Fibroblast of the aortic adventitia (primary cell): Measurements from ENCODE around the gene WNT4. TPM values are rescaled to one million over a fixed set of nuclear protein-coding genes. Genes with fewer than 3 reads are reported as not detected.

Source experiments
- DNase-seq: peaks from one replicate; pipeline ENCODE4 v3.0.0-alpha.2; 2010; ENCODE audit warnings: low read depth
- H3K4me3 ChIP-seq: 2 replicates; pipeline ENCODE4 v1.5.1; 2011; ENCODE audit warnings: low read depth, mild to moderate bottlenecking, control low read depth, low read length, moderate library complexity
- CTCF ChIP-seq: IDR thresholded peaks from 2 replicates; pipeline ENCODE4 v1.5.1; 2011; ENCODE audit warnings: mild to moderate bottlenecking, low read length, control low read depth, inconsistent platforms; ENCODE audit not compliant: insufficient read depth
- total RNA-seq: library from RNA; depleted of rRNA; stranded (reverse); fragments of >200 nt; gene quantifications from 2 replicates; pipeline ENCODE4 v1.2.3, GENCODE V29; 2012; ENCODE audit warnings: low replicate concordance

Gene WNT4
- total RNA-seq, 1 donor = under 0.01 TPM

DNA sequence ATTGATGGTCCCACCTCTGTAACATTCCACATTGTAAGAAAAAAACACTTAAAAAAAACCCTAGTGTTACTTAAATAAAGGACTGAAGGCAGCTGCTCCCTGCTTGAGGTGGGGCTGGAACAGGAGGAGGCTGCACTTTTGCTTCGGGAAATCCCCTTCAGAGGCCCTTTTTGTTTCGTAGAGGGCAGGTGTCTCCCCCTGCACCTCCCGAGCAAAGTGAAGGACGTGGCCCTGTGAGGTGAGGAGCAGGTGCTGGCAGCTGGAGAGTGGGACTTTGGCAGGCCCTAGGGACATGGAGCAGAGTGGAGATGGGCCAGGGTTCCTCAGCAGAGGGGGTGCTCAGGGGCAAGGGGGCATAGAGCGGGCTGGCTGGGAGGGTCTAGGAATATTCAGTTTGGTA, 33.4 kb upstream of the WNT4 start:
- DNase-seq = no peak
- TF ChIP-seq CTCF = no peak

GRCh38 chr1:22174446-22175220, 31.7 kb upstream of the WNT4 start:
- DNase-seq = no peak
- no peak for TF ChIP-seq CTCF
- H3K4me3 ChIP-seq = no peak overlapping the region

More for the DNA sequence above, 33.4 kb upstream of the WNT4 start:
- H3K4me3 ChIP-seq = no peak overlapping the region

GRCh38 chr1:22171951-22172715, 29.2 kb upstream of the WNT4 start:
- no peak for TF ChIP-seq CTCF
- H3K4me3 ChIP-seq = no peak overlapping the region
- no peak for DNase-seq

DNA sequence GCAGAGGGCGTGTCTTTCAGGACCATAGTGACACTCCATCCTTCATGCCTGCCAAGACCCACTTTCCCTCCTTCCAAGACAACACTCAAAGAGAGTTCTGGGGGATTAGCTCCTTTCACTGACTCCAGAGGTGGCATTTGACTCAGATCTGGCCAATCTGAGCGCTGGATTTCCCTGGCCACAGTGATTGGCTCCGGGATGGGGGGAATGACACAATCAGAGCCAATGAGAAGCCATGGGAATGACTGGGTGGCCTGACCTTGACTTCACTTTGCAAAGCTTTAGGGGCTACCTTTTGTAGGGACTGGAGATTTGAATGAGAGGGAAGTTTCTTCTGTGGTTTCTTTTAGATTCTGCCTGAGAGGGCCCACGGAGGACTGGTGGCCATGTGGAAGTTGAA, 26.9 kb upstream of the WNT4 start:
- no peak for TF ChIP-seq CTCF
- DNase-seq = no peak
- no peak overlapping the region for H3K4me3 ChIP-seq

DNA sequence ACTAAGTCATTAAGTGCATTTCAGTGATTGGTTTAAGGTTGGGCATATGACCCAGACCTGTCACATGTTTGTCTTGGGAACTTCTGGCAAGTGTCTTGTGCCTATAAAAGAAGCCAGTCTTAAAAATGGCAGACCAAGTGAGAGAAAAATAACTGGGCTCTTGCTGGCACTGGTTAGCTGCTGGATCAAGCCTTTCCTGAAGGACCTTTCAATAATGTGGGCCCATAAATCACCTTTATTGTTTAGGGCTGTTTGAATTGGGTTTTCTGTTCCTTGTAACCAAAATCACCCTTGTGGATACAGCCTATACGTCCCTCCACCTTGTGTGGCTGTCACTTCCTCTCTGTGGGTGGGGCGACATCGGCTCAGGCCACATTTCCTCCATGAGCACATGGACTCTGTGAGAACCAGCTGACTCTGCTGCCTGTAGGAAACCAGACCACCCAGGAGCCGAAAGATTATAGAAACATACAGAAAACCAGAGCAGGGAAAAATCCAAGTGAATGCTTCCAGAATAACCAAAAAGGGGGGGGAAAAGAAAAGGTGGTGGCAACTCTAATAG, 25.6 kb upstream of the WNT4 start:
- DNase-seq = no peak
- H3K4me3 ChIP-seq = no peak overlapping the region
- TF ChIP-seq CTCF = no peak

DNA sequence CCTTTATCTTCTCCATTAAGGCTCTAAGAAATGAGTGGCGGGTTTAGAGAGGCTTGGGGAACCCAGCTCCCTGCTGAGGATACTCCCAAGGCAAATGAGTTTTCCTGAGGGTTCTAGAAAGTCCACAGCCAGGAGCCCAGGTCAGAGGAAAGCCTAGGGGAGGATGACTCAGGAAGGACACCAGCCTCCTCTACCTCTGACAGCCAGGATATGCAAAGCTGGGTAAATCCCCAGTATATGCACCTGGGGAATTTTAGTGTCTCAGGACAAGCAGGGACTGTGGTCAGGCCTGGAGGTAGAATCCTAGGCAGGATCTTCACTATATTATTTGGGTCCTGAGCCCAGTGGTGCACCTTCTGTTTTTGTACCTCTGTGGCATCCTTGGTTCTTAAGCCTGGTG, 23.5 kb upstream of the WNT4 start:
- TF ChIP-seq CTCF = no peak
- H3K4me3 ChIP-seq = no peak overlapping the region
- no peak for DNase-seq
